ENCODE data around the gene DIP2A. TPM values are rescaled to one million over a fixed set of nuclear protein-coding genes. Genes with fewer than 3 reads are reported as not detected.

The DIP2A gene
- total RNA-seq, 5 donors from 2014 or later (not counting 1 experiment from before 2014, with no cell fraction given): 113 to 132 (median 128) TPM

DNA sequence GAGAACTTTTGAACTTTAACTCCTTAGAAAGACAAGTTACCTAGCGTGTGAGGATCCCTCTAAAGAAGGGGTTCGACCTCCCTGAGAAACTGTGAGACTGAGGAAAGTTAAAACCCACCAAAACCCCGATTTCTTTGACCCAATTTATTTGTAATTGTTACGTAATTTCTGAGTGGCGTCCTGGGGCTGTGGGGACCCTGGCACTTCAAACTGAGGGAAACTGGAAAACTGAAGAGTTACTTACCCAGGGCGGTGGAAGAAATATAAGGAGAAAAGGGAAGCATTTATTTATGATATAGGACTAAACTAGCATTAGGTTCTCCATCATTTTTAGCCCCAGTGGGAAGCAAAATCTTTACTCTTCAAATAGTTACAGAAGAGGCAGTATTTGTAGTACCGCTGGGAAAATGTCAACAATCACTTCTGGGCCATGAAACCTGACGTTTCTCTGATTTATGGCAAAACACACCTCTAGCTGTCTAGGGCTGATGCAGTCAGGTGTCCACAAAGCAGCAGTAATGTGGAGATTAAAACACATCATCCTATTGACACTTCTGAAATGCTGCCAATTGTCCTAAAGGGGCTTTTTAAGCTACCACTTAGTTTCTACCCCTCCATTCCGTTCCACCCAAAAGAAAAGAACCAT, 145.8 kb downstream of the DIP2A start:
- CTCF ChIA-PET: no interaction called here
- Mint-ChIP-seq H3K27me3 (no peaks in the 10 kb centered on the region), H3K4me1 (peaks cover 50 to 74% (median 57%) of the 10 kb centered on the region in 3 donors), H3K36me3 (no peaks in the 10 kb centered on the region), H3K27ac (peak overlapping the region; percentile 74 to 90), H3K4me3 (peak overlapping the region in 2 of 3 donors; percentile 62 to 72), H3K9me3 (no peaks in the 10 kb centered on the region)
- POLR2A ChIA-PET: interaction anchor here in 1 of 2 donors (0.9 kb wide), 1 partner anchor 22 kb away, joined by 4 read pairs; no protein-coding TSS in a partner anchor
- Histone ChIP-seq H3K4me1 (ENCODE audit: control insufficient read depth in 1 of 2, extremely low read depth in 1 of 2, insufficient read depth in 2 of 2, low read length in 2 of 2) (peaks cover 27 to 35% of the 10 kb centered on the region in 2 experiments), H3K9me3 (no peaks in the 10 kb centered on the region), H3K27me3 (replicated peaks in 1 of 2; ENCODE audit: control insufficient read depth in 2 of 2, extremely low read depth in 1 of 2, insufficient read depth in 2 of 2, low read length in 1 of 2) (no peaks in the 10 kb centered on the region), H3K4me3 (ENCODE audit: control insufficient read depth in 1 of 2, extremely low read depth in 1 of 2, low read length in 1 of 2) (no peak overlapping the region), H3K36me3 (ENCODE audit: control insufficient read depth in 2 of 2, extremely low read depth in 1 of 2, insufficient read depth in 1 of 2, low read length in 1 of 2) (no peaks in the 10 kb centered on the region), H3K27ac (ENCODE audit: low read length) (peak overlapping the region; percentile 10)
- ATAC-seq (replicated peaks in 1 of 4) (no peak), DNase-seq (no peak)
- WGBS (ENCODE audit: insufficient coverage): 91% methylated on average over 1 of the region's 9 CpGs

DNA sequence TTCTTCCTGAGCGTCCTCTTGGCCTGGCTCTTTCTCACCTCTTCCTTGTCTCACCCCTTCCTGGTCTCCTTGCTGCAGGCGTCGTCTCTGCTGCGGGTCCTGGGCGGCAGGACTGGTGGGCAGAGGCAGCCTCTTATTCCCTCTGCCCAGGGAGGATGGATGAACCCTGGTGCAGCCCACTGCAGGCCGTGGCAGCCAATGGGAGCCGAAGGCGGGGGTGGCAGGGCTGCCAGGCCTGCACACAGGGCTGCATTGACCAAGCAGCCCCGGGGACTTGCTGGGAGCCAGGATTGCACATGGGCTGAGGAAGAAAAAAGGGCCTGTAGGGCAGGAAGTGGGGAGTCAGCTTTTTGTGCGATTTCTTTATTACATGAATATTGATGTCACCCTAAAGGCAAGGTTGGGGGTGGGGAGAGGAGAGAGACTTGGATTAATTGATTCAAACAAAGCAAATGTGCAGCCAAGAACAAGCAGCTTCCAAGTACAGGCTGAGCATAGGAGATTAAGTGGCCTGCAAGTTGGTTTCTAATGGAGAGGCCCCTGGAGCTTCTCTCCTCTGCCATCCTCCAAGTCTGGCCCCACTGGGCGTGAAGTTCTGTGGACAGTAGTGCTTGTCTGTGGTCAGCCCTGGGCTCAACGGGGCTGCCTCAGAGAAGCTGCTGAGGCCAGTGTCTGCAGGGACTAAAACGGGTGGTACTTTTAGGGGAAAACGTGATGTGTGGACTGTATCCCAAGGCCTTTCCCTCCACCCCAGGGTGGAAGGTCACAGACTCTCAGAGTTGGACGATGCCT, 146.5 kb downstream of the DIP2A start, which contains the start of gene S100B:
S100B (minus strand) TSS at position 108 of the 792 bp plus-strand sequence. CDS start 2,667 bp downstream, outside the sequence.
- H3K4me1 ChIP-seq (ENCODE audit: control insufficient read depth in 1 of 2, extremely low read depth in 1 of 2, insufficient read depth in 2 of 2, low read length in 2 of 2): peaks cover 23 to 33% of the 10 kb centered on the region in 2 experiments
- H3K27ac ChIP-seq (ENCODE audit: low read length): peak within 1 kb of the TSS; percentile 56
- DNase-seq (peak in 7 of 35 experiments; percentile 6 to 34 (median 32)), ATAC-seq (replicated peaks in 1 of 4) (peak; percentile 26 to 60 (median 28))
- Mint-ChIP-seq H3K27me3 (no peaks in the 10 kb centered on the region), H3K9me3 (no peaks in the 10 kb centered on the region), H3K27ac (peak within 1 kb of the TSS; percentile 80 to 90), H3K4me3 (peak within 1 kb of the TSS in 2 of 3 donors; percentile 62 to 72), H3K36me3 (no peaks in the 10 kb centered on the region), H3K4me1 (peaks cover 44 to 71% (median 50%) of the 10 kb centered on the region in 3 donors)
- ChIA-PET CTCF (no interaction called here), POLR2A (interaction anchor here (0.9 to 1.4 kb wide), 2 partner anchors 21 to 27 kb away, joined by 3 to 4 read pairs; no protein-coding TSS in a partner anchor)
- no peaks in the 10 kb centered on the region for H3K36me3 ChIP-seq (ENCODE audit: control insufficient read depth in 2 of 2, extremely low read depth in 1 of 2, insufficient read depth in 1 of 2, low read length in 1 of 2)
- no peaks in the 10 kb centered on the region for H3K27me3 ChIP-seq (replicated peaks in 1 of 2; ENCODE audit: control insufficient read depth in 2 of 2, extremely low read depth in 1 of 2, insufficient read depth in 2 of 2, low read length in 1 of 2)
- peak within 1 kb of the TSS; percentile 1 to 10 for H3K4me3 ChIP-seq (ENCODE audit: control insufficient read depth in 1 of 2, extremely low read depth in 1 of 2, low read length in 1 of 2)
- no peaks in the 10 kb centered on the region for H3K9me3 ChIP-seq
- 79% methylated on average over 12 of the region's 15 CpGs for WGBS (ENCODE audit: insufficient coverage)

DNA sequence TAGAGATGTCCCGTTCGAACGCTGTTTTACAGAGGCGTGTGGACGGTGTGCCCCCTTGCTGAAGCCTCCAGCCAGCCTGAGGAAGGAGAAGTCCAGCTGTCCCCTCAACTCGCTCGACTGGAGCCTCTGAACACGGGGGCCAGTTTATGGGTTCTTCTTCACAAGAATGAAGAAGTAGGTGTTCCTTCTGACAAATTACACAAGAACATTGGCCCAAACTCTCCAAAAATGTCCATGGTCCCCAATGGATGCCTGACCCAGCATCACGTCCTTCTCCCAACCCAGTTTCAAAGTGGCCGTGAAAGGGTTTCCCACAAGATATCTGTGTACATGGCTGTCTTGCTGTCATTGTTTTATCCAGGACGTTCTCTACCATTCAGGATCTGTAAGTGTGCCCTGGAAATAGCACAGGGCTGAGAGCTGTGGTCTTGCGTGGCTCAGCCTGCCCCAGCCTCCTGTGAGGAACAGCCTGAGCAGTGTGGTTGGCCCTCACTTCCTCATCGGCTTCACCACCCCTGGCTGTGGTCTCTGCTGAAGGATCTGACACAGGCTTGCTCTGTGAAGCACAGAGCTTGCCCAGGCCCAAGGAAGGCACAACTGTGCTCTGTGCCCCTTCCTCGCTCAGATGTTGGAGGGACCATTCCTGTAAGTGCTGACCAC, 147.2 kb downstream of the DIP2A start:
- Mint-ChIP-seq H3K9me3 (peaks cover 0 to 2% (median 1%) of the 10 kb centered on the region in 3 donors), H3K4me3 (peak overlapping the region; percentile 18 to 72 (median 53)), H3K36me3 (no peaks in the 10 kb centered on the region), H3K27ac (peak overlapping the region; percentile 80 to 90), H3K27me3 (no peaks in the 10 kb centered on the region), H3K4me1 (peaks cover 44 to 67% (median 48%) of the 10 kb centered on the region in 3 donors)
- H3K36me3 ChIP-seq (ENCODE audit: control insufficient read depth in 2 of 2, extremely low read depth in 1 of 2, insufficient read depth in 1 of 2, low read length in 1 of 2): no peaks in the 10 kb centered on the region
- CTCF ChIA-PET: interaction anchor here in 1 of 2 donors (1.0 kb wide), 1 partner anchor 30 kb away, joined by 4 read pairs; the partner anchor contains the start of gene PRMT2
- DNase-seq (peak; percentile 18 to 69 (median 45)), ATAC-seq (replicated peaks in 1 of 4) (peak; percentile 93 to 99 (median 96))
- peak overlapping the region; percentile 56 for H3K27ac ChIP-seq (ENCODE audit: low read length)
- POLR2A ChIA-PET: interaction anchor here in 1 of 2 donors (1.4 kb wide), 1 partner anchor 26 kb away, joined by 3 read pairs; no protein-coding TSS in a partner anchor
- H3K9me3 ChIP-seq: no peaks in the 10 kb centered on the region
- peaks cover 22 to 28% of the 10 kb centered on the region in 2 experiments for H3K4me1 ChIP-seq (ENCODE audit: control insufficient read depth in 1 of 2, extremely low read depth in 1 of 2, insufficient read depth in 2 of 2, low read length in 2 of 2)
- H3K4me3 ChIP-seq (ENCODE audit: control insufficient read depth in 1 of 2, extremely low read depth in 1 of 2, low read length in 1 of 2): peak overlapping the region in 1 of 2 donors; percentile 1
- H3K27me3 ChIP-seq (replicated peaks in 1 of 2; ENCODE audit: control insufficient read depth in 2 of 2, extremely low read depth in 1 of 2, insufficient read depth in 2 of 2, low read length in 1 of 2): no peaks in the 10 kb centered on the region
- WGBS (ENCODE audit: insufficient coverage): 57% methylated on average over 11 of the region's 14 CpGs

DNA sequence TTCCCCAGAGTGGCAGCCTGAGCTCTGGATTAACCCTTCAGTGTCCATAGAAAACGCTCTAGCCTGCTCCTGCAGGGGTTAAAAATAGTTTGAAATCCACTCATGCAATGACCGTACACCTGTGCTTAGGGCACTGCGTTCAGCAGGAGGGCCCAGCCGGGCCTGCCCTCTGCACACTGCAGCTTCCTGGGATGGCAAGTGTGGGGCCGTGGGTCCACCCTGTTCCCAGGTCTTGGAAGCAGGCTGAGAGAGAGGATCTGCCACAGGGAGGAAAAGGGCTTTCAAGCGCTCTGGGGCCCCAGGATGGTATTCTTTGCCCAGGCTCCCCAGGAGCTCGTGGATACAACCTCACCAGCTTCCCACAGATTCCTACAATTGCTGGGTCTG, 147.7 kb downstream of the DIP2A start:
- Mint-ChIP-seq H3K9me3 (peaks cover 0 to 4% (median 2%) of the 10 kb centered on the region in 3 donors), H3K4me3 (peak overlapping the region in 1 of 3 donors; percentile 72), H3K27ac (peak overlapping the region; percentile 80 to 90), H3K27me3 (no peaks in the 10 kb centered on the region), H3K4me1 (peaks cover 44 to 64% (median 48%) of the 10 kb centered on the region in 3 donors), H3K36me3 (no peaks in the 10 kb centered on the region)
- no peak overlapping the region for H3K4me3 ChIP-seq (ENCODE audit: control insufficient read depth in 1 of 2, extremely low read depth in 1 of 2, low read length in 1 of 2)
- 37% methylated on average over 4 of the region's 7 CpGs for WGBS (ENCODE audit: insufficient coverage)
- ChIA-PET CTCF (interaction anchor here in 1 of 2 donors (0.6 to 1.0 kb wide), 2 partner anchors 29 to 60 kb away, joined by 3 to 4 read pairs; partner anchors contain the start of gene PRMT2), POLR2A (interaction anchor here in 1 of 2 donors (1.4 kb wide), 1 partner anchor 26 kb away, joined by 3 read pairs; no protein-coding TSS in a partner anchor)
- H3K36me3 ChIP-seq (ENCODE audit: control insufficient read depth in 2 of 2, extremely low read depth in 1 of 2, insufficient read depth in 1 of 2, low read length in 1 of 2): no peaks in the 10 kb centered on the region
- H3K9me3 ChIP-seq: no peaks in the 10 kb centered on the region
- H3K4me1 ChIP-seq (ENCODE audit: control insufficient read depth in 1 of 2, extremely low read depth in 1 of 2, insufficient read depth in 2 of 2, low read length in 2 of 2): peaks cover 22 to 28% of the 10 kb centered on the region in 2 experiments
- ATAC-seq (replicated peaks in 1 of 4): peak in 1 of 4 experiments; percentile 5
- peak overlapping the region; percentile 56 for H3K27ac ChIP-seq (ENCODE audit: low read length)
- no peak for DNase-seq
- H3K27me3 ChIP-seq (replicated peaks in 1 of 2; ENCODE audit: control insufficient read depth in 2 of 2, extremely low read depth in 1 of 2, insufficient read depth in 2 of 2, low read length in 1 of 2): no peaks in the 10 kb centered on the region

DNA sequence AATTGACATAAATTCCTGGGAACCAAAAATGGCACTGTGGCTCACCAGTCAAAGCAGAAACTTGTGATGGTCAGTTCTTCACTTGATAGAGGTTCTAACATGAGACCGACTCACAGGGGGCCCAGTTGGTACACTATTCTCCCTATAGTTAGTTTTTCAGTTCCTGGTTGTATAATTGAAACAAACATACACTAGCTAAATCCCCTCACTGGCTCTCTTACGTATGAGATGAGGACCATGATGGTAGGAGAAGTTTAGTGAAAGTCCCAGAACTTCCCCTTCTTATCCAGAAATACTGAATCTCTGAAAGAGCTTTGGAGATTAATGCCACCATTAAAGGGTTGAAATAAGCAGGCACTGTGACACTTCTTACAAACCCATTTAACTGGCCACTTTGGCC, 148.9 kb downstream of the DIP2A start:
- no peaks in the 10 kb centered on the region for H3K36me3 ChIP-seq (ENCODE audit: control insufficient read depth in 2 of 2, extremely low read depth in 1 of 2, insufficient read depth in 1 of 2, low read length in 1 of 2)
- CTCF ChIA-PET: no interaction called here
- Mint-ChIP-seq H3K27me3 (no peaks in the 10 kb centered on the region), H3K36me3 (peaks cover 3% of the 10 kb centered on the region), H3K27ac (peak overlapping the region in 1 of 2 donors; percentile 90), H3K4me1 (peaks cover 40 to 52% (median 43%) of the 10 kb centered on the region in 3 donors), H3K4me3 (peak overlapping the region in 1 of 3 donors; percentile 72), H3K9me3 (peaks cover 0 to 4% (median 4%) of the 10 kb centered on the region in 3 donors)
- no peak overlapping the region for H3K27ac ChIP-seq (ENCODE audit: low read length)
- no peaks in the 10 kb centered on the region for H3K27me3 ChIP-seq (replicated peaks in 1 of 2; ENCODE audit: control insufficient read depth in 2 of 2, extremely low read depth in 1 of 2, insufficient read depth in 2 of 2, low read length in 1 of 2)
- ATAC-seq (replicated peaks in 1 of 4): no peak
- no peak for DNase-seq
- no peak overlapping the region for H3K4me3 ChIP-seq (ENCODE audit: control insufficient read depth in 1 of 2, extremely low read depth in 1 of 2, low read length in 1 of 2)
- no CpG with 5 or more reads among the region's 2 CpGs for WGBS (ENCODE audit: insufficient coverage)
- POLR2A ChIA-PET: no interaction called here
- no peaks in the 10 kb centered on the region for H3K9me3 ChIP-seq
- peaks cover 22 to 28% of the 10 kb centered on the region in 2 experiments for H3K4me1 ChIP-seq (ENCODE audit: control insufficient read depth in 1 of 2, extremely low read depth in 1 of 2, insufficient read depth in 2 of 2, low read length in 2 of 2)

All from T-cell (primary cell).